Measurements from ENCODE around the gene DOCK4. TPM values are rescaled to one million over a fixed set of nuclear protein-coding genes. Genes with fewer than 3 reads are reported as not detected.

Gene DOCK4
- total RNA-seq, 1 experiment from 2014 or later: 31.4 TPM

DNA sequence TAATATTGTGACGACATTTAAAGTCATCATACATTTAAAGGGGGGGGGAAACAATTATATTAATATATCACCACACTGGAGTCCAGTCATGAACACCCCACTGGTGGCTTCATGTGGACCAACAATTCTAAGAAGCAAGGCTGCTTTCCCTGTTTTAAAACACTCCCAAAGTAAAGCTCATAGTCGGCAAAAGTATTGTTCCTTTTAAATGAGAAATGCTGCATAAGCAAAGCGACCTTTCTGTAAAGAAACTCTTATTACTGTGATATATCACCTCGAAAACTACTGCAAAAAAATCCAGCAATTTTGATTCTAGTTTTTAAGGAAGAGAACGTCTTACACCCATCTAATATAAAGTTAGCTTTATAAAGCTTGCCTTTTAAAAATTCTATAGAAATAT, 112.8 kb downstream of the DOCK4 start:
- no peak for DNase-seq (ENCODE audit: unreplicated experiment)
- no TSS peak for BruUV-seq (replicated peaks)
- H3K36me3 Mint-ChIP-seq (ENCODE audit: insufficient read depth, unreplicated experiment): no peaks in the 10 kb centered on the region
- TF ChIP-seq, protein P1, sequence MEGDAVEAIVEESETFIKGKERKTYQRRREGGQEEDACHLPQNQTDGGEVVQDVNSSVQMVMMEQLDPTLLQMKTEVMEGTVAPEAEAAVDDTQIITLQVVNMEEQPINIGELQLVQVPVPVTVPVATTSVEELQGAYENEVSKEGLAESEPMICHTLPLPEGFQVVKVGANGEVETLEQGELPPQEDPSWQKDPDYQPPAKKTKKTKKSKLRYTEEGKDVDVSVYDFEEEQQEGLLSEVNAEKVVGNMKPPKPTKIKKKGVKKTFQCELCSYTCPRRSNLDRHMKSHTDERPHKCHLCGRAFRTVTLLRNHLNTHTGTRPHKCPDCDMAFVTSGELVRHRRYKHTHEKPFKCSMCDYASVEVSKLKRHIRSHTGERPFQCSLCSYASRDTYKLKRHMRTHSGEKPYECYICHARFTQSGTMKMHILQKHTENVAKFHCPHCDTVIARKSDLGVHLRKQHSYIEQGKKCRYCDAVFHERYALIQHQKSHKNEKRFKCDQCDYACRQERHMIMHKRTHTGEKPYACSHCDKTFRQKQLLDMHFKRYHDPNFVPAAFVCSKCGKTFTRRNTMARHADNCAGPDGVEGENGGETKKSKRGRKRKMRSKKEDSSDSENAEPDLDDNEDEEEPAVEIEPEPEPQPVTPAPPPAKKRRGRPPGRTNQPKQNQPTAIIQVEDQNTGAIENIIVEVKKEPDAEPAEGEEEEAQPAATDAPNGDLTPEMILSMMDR (IDR thresholded peaks at IDR 0.05; ENCODE audit: unreplicated experiment): no peak
- H3K27ac Mint-ChIP-seq (ENCODE audit: low read depth, unreplicated experiment): no peak overlapping the region
- H3K4me3 Mint-ChIP-seq (ENCODE audit: unreplicated experiment): no peak overlapping the region
- ChIA-PET POLR2A (interaction anchor here (0.7 kb wide), 1 partner anchor 23 kb away, joined by 4 read pairs; no protein-coding TSS in a partner anchor), CTCF (interaction anchor here (0.6 kb wide), 1 partner anchor 26 kb away, joined by 5 read pairs; no protein-coding TSS in a partner anchor)
- H3K4me1 Mint-ChIP-seq (ENCODE audit: insufficient read depth, unreplicated experiment): peaks cover 6% of the 10 kb centered on the region
- intact Hi-C loops (cut with micrococcal nuclease): no loop called here
- H3K27me3 Mint-ChIP-seq (ENCODE audit: insufficient read depth, unreplicated experiment): no peaks in the 10 kb centered on the region
- no peaks in the 10 kb centered on the region for H3K9me3 Mint-ChIP-seq (ENCODE audit: unreplicated experiment)

- Mint-ChIP-seq H3K27me3 (ENCODE audit: insufficient read depth, unreplicated experiment) (no peaks in the 10 kb centered on the region), H3K4me1 (ENCODE audit: insufficient read depth, unreplicated experiment) (peaks cover 6% of the 10 kb centered on the region), H3K27ac (ENCODE audit: low read depth, unreplicated experiment) (no peak overlapping the region), H3K36me3 (ENCODE audit: insufficient read depth, unreplicated experiment) (no peaks in the 10 kb centered on the region), H3K4me3 (ENCODE audit: unreplicated experiment) (no peak overlapping the region), H3K9me3 (ENCODE audit: unreplicated experiment) (no peaks in the 10 kb centered on the region)
- intact Hi-C loops (cut with micrococcal nuclease): no loop called here
- DNase-seq (ENCODE audit: unreplicated experiment): no peak
- ChIA-PET CTCF (interaction anchor here (0.6 kb wide), 1 partner anchor 26 kb away, joined by 5 read pairs; no protein-coding TSS in a partner anchor), POLR2A (no interaction called here)
- BruUV-seq (replicated peaks): no TSS peak
- TF ChIP-seq, protein P1 (IDR thresholded peaks at IDR 0.05; ENCODE audit: unreplicated experiment): no peak
Measured at GRCh38 chr7:112092709-112093395, 113.3 kb downstream of the DOCK4 start.

GRCh38 chr7:112092306-112092705, 113.9 kb downstream of the DOCK4 start:
- Mint-ChIP-seq H3K27ac (ENCODE audit: low read depth, unreplicated experiment) (no peak overlapping the region), H3K9me3 (ENCODE audit: unreplicated experiment) (no peaks in the 10 kb centered on the region), H3K36me3 (ENCODE audit: insufficient read depth, unreplicated experiment) (no peaks in the 10 kb centered on the region), H3K4me3 (ENCODE audit: unreplicated experiment) (no peak overlapping the region), H3K4me1 (ENCODE audit: insufficient read depth, unreplicated experiment) (peaks cover 6% of the 10 kb centered on the region), H3K27me3 (ENCODE audit: insufficient read depth, unreplicated experiment) (no peaks in the 10 kb centered on the region)
- TF ChIP-seq, protein P1 (IDR thresholded peaks at IDR 0.05; ENCODE audit: unreplicated experiment): no peak
- no TSS peak for BruUV-seq (replicated peaks)
- intact Hi-C loops (cut with micrococcal nuclease): no loop called here
- CTCF ChIA-PET: no interaction called here
- POLR2A ChIA-PET: no interaction called here
- no peak for DNase-seq (ENCODE audit: unreplicated experiment)

GRCh38 chr7:112091768-112092167, 114.4 kb downstream of the DOCK4 start:
- BruUV-seq (replicated peaks): no TSS peak
- Mint-ChIP-seq H3K27me3 (ENCODE audit: insufficient read depth, unreplicated experiment) (no peaks in the 10 kb centered on the region), H3K4me3 (ENCODE audit: unreplicated experiment) (no peak overlapping the region), H3K4me1 (ENCODE audit: insufficient read depth, unreplicated experiment) (peaks cover 2% of the 10 kb centered on the region), H3K27ac (ENCODE audit: low read depth, unreplicated experiment) (no peak overlapping the region), H3K36me3 (ENCODE audit: insufficient read depth, unreplicated experiment) (no peaks in the 10 kb centered on the region), H3K9me3 (ENCODE audit: unreplicated experiment) (no peaks in the 10 kb centered on the region)
- DNase-seq (ENCODE audit: unreplicated experiment): no peak
- intact Hi-C loops (cut with micrococcal nuclease): no loop called here
- ChIA-PET CTCF (no interaction called here), POLR2A (no interaction called here)
- TF ChIP-seq, protein P1 (IDR thresholded peaks at IDR 0.05; ENCODE audit: unreplicated experiment): no peak

Measured in MCF 10A (cell line).